HG03025 (cell line): Measurements from ENCODE around the gene ROR2.

Experiments
- ATAC-seq: cut with Tn5 transposase; IDR thresholded peaks from one replicate; pipeline ENCODE4 v1.9.1; 2021; ENCODE audit warnings: mild to moderate bottlenecking, moderate library complexity; ENCODE audit not compliant: unreplicated experiment, low FRiP score

ROR2 gene

GRCh38 chr9:91698266-91698665, 251.8 kb downstream of the ROR2 start:
- no peak for ATAC-seq

DNA sequence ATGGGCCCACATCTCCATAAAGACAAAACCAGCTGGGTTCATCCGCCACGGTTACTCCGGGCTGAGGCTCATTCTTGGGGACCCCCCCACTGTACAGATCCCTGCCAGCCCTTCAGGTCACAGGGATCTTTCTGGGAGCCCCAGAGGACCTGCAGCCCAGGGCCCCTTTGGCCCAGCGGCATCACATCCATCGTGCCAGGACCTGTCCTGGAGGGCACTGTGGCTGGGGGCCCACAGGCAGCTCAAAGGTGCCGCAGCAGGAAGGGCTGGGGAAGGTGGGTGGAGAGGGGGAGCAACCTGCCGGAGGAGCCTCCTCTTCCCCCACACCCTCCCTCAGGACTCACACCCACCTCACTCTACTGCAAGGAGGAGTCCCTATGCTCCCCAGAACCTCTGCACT, 252.8 kb downstream of the ROR2 start:
- ATAC-seq, result no peak

GRCh38 chr9:91694081-91694870, 255.8 kb downstream of the ROR2 start:
- ATAC-seq, result no peak

- no peak for ATAC-seq
Measured at GRCh38 chr9:91693226-91693625, 256.8 kb downstream of the ROR2 start.

DNA sequence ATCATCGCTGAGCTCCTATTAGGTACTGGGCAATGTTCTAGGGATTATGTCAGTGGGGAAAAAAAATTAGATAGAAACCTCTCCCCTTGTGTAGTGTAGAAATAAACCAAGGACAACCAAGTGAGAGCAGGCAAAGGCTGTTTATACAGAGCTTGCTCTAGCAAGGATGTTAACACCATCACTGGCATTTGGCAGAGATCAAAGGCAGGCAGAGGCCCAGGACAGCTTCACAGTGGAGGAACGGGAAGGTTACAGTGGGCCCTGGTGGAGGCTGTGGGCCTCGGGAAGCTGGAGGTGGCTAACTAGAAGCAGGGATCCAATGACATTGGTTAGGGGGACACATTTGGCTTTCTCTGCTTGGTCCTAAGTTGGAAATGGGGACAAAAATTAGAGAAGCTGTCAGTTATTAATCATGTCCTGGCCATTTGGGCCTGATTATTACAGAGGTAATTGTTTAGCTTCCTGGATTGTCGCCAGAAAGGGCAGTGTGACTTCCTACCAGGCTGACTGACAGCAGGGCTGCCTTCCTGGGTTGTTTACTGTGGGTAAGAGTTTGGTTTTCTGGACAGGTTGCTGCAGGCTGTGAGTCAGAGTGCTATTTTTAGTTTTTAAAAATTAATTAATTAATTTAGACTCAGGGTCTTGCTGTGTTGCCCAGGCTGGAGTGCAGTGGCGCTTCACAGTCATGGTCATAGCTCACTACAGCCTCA, 259.3 kb downstream of the ROR2 start:
- no peak for ATAC-seq

DNA sequence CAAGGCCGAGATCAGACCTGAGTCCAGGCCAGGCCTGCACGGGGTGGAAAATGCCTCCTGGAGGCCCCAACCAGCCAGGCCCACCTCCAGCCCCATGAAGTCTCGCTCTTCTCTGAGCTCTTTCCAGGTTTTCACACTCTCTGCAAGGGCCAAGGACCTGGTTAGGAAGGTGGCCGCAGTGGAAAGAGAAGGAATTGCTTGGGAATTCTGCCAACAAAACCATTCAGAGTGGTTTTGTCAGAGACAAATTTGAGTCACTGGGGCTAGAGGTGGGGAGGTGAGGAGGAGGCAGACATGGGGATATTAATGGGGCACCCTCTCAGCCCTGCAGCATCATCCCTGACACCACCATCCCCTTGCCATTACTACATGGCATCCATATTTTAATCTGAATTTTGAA, 261.0 kb downstream of the ROR2 start:
- no peak for ATAC-seq

DNA sequence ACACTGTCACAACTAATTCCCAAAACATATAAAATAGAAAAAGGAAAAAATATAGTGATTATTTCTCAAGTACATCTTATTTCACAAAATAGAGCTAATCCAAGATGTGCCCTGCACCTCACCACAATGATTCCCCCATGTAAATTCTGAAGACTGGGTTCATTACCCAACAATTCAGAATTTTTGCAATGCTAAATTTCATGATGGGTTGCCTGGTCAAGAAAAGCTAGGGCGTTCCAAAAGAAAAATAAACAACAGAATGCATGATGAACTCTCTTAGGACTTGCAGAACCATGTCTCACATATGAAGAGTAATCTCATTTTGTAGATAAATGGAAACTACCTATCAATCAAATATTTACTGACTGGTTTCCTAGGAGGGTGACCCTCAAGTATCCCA, 266.8 kb downstream of the ROR2 start:
- ATAC-seq, result no peak

GRCh38 chr9:91682806-91683205, 267.2 kb downstream of the ROR2 start:
- no peak for ATAC-seq

DNA sequence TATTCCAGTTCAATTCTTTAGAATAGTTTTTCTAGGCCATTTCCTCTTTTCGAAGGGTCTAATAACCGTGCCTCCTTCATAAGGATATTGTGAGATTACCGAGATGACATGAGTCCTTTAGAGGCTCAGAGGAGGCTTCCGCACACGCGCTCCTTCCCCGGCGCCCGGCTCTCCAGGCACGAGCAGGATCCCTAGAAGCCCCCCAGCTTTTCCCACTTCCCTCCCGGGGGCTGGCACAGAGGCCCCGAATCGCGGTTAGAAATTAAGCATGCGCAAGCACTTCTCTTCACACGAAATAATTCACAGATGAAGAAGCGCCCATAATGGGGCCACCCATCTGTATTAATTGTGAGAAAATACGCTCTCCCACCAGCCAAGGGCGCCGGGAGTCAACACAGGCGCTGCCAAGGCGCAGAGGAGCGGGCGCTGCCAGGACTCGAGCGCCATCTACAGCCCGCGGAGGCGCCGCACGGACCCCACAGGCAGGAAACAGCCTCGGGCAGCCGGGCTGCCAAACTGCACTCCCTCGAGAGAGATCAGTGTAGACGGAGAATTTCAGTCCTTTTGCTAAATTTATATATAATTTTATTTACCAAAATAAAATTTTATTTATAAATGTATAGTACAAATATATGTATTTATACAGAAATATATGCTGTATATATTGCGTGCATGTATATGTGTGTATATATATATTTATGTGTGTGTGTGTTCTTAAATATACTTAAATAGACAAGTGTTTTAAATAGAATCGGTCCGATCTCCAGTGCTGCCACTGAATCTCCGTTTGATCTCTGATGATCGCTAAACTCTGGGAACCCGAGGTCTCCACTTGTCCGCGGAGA, 268.3 kb downstream of the ROR2 start:
- ATAC-seq, result no peak

- no peak for ATAC-seq
Measured at GRCh38 chr9:91680998-91681397, 269.0 kb downstream of the ROR2 start.

- no peak for ATAC-seq
Measured at GRCh38 chr9:91680106-91680505, 269.9 kb downstream of the ROR2 start.

DNA sequence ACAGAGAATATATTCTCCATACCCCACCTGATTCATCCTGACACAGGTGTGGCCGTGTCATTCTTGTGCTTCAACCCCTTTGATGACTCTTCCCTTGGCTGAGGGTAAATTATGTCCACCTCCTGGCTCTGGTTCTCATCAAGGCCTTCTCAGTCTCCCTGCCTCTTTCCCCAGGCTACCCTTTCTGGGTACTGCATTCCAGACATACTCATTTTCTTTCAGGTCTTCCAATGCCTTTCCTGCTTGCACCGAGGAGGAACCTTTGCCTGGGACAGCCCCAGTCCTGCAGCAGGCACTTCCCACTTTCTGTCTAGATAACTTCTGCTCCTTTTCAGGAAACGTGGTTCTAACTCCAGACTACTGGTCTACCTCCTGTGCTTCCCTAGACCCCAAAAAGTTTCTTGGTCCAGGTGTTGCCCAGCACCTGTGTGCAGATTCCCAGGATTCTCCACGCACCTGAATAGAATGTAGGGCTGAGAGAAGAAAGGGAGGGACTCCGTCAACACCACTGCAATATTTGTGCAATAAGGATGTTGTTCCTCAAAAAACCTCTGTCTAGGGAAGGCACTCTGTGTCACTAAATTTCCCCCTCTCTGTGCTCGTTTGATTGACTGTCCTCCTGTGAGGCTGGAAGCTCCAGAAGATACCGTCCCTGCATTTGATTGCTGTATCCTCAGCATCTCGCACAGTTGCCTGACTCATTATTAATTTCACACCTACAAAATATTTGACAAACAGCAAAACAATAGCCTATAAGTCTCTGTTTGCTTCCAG, 271.0 kb downstream of the ROR2 start:
- ATAC-seq, result no peak

DNA sequence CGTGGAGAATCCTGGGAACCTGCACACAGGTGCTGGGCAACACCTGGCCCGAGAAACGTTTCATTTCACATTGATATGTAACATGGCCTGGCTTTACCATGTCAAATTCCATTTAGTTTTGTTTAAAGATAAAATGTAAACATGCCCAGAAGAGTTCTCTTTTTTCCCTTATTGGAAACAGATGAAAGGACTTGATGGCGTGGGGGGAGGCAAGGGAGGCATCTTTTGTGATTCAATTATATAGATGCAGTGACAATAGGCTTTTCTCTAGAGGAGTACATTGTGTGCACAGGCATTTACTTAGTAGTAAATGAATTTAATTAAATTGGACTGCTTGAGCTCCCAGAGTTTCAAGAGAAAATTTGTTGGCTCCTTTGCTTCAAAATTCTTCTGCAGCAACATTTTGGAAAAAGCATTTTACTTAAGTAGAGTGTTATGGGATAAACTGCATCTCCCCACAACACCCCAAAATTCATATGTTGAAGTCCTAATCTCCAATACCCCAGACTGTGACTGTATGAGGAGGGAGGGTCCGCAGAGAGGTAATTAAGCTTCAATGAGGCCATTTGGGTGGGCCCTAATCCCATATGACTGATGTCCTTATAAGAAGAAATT, 272.1 kb downstream of the ROR2 start:
- ATAC-seq, result no peak

DNA sequence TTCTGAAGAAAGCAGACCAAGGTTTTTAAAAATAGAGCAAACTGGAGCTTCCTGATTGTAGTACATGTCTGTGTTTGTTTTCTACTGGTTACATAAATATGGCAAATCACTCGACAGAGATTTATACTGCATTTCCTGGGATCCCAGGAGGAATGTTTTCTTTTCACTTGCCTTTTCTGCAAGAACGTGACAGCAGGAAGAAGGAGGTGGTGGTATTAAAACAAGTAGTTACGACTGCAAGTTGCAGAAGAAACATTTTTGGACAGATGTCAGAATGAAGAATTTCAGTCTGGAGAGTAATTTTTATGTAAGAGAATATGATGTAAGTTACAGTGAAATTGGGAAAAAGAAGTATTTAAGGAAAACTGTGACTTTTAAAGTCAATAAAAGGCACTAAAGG, 272.7 kb downstream of the ROR2 start:
- ATAC-seq, result no peak

DNA sequence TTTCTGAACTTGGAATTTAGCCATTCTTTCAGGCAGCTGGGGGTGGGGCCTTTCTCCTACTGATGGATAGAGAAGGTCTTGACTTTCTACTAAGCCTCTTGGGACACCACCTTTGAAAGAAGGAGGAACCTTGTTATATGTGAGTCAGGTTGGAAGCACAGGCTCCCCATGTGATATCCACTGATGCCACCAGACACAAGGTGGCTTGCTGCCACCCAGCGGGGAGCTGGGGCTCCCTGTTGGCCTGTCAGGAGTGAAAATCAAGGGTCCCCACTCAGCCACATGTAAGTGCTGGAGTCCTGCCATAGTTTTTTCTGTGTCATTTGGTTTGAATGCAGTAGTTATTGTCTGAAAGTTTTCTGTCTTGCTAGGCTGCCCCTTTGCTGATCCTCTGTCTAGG, 274.0 kb downstream of the ROR2 start:
- ATAC-seq, result no peak

- no peak for ATAC-seq
Measured at GRCh38 chr9:91664663-91665062, 285.4 kb downstream of the ROR2 start.

DNA sequence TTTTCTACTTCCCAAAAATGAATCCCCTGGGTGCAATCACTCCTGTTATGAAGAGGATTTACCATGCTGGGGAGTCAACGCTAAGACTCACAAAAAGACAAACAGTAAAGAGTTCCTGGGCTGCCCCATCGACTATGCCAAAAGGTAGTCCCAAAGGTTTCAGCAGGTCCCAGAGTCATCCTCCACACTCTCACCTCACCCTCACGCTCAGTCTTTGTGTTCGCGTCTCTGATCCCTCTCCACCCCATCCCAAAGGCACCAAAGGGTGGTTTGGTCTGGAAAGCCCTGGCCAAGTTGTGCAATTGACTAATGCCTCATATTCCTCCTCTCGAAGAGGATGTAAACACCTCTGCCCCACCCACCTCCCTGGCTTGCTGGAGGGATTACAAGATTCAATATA, 286.2 kb downstream of the ROR2 start:
- ATAC-seq, result no peak

GRCh38 chr9:91661451-91661850, 288.6 kb downstream of the ROR2 start:
- ATAC-seq, result no peak

DNA sequence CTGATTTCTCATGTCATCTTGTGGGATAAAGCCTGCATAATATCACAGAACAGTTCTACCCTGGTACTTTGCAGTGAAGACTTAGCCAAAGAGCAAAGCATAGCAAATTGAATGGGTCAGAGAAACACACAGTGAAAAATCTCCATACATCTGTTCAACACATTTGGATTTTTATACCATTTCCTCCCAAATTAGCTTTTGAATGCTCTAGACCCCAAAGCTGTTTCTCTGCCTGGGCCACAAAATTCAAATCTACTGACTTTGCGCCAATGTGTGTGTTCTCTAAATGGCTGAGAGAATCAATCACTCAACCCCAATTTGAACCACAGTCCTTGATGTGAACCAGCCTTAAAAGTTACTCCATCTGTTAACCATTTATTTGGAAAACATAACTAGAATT, 289.5 kb downstream of the ROR2 start:
- ATAC-seq, result no peak
